Brain pericyte (primary cell): ENCODE results near the gene SECTM1.
"Not testable (repeated sequence)": the region's sequence is repeated elsewhere in the genome, so short reads cannot be mapped to it uniquely, and the experiment has no call there.

Source experiments
- DNase-seq: peaks from one replicate; pipeline ENCODE4 v3.0.0-alpha.2; 2012; ENCODE audit warnings: low read depth, low spot score

The SECTM1 gene

DNA sequence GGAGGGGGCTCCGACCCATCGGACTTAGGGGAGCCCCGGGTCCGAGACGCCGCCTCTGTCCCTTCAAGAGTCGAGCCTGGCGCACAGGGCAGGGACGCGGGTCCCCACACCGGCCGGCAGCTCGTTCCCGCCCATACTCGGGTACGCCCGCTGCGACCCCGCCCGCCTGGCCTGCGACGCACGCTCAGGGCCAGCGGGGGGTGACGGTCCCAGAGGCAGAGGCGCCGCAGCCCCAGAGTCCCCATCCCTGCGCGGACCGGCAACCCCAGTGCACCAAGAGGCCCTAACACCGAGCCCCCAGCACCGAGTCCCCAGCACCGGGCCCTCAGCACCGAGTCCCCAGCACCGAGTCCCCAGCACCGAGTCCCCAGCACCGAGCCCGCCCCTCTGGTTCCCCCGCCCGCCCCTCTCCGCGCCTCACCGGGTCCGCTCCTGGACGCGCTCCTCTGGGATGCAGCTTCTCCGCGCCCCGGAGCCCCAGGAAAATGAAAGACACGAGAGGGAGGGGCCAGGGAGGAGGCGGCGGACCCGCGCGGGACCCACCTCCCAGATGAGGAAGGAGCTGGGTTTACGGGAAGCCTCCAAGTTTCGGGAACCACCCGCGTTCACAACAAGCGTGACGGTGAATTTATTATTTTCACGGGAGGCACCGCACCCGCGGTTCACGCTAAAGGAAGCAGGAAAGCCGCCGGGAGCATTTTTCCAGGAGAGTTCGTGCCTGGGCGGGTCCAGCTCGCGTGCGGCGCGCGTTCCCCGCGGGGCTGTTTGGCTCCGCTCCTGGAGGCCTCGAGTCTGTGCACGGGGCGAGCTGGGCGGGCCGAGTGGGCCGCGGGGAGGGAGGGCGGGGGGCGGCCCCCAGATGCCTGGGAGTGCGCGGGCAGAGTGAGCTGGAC is at the start of gene SECTM1:
Gene SECTM1, minus strand, starts transcription at position 488 of the 893 bp plus-strand sequence. CDS start 6,526 bp downstream, outside the sequence.
- no peak for DNase-seq

DNA sequence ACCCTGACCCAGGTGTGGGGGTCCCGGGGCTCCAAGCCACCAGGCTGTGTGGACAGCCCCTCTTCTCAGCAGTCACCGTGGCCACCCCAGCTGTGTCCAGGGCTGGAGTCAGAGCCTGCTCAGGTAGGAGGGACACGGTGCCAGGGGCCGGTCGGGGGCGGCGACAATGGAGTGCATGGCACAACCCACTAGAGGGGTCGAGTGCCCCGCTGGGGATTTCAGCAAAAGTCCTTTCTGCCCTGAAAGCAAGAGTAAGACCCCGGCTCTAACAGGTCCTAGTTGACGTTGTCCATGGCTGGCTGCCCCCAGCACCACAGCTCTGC is 49.3 kb upstream of the SECTM1 start:
- no peak for DNase-seq

DNA sequence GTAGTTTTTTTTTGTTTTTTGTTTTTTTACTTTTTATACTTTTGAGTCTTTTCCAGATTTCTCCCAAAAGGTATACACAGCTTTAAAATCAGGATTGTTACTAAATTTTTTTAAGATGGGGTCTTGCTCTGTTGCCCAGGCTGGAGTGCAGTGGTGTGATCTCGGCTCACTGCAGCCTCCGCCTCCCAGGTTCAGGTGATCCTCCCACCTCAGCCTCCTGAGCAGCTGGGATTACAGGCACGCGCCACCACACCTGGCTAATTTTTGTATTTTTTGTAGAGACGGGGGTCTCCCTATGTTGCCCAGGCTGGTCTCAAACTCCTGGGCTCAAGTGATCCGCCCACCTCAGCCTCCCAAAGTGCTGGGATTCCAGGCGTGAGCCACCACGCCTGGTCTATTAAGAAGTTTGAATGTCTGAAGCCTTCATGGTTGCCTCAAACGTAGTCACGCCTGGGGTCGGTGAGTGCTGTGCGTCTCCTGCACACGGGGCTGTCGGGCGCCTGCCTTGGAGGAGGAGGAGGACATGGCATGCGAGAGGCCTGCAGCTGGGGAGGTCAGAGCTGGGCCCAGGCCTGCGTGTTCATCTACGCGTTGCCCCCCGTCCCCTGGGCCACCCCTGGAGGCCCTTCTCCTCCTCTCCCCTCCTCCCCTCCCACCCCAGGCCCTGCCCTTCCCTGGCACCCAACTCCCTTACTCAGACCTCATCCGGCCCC is 48.8 kb upstream of the SECTM1 start:
- not testable (repeated sequence) for DNase-seq

DNA sequence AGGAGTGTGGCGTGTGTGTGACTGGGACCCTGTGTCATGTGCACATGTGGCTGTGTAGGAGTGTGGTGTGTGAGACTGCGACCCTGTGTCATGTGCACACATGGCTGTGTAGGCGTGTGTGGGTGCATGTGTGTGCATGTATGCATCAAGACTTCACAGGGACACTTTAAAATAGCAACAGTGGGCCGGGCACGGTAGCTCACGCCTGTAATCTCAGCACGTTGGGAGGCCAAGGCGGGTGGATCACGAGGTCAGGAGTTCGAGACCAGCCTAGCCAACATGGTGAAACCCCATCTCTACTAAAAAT is 48.1 kb upstream of the SECTM1 start:
- not testable (repeated sequence) for DNase-seq

DNA sequence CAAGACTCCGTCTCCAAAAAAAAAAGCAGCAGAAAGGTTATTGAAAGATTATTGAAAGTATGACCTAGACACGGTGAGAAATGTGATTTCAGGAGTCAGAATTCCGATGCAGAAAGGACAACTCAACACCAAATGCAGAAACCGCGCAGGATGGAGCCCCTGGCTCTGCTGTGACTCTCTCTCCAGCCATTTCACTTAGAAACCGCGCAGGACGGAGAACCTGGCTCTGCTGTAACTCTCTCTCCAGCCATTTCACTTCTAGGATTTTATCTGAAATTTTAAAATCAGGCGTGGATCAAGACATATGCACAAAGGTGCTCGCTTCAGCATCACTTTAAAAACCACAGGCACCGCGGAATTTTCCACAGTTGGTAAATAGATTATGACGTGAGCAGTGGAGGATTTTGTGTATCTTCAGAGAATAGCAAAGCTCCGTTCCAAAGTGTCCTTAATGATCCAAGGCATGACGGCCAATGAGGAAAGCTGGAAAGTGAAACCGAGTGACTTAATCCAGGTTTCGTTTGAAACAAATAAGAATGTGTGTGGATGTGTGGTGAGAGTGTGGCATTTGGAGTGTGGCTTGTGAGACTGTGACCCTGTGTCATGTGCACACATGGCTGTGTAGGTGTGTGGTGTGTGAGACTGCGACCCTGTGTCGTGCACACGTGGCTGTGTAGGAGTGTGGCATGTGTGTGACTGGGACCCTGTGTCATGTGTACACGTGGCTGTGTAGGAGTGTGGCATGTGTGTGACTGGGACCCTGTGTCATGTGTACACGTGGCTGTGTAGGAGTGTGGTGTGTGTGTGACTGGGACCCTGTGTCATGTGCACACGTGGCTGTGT is 47.5 kb upstream of the SECTM1 start:
- DNase-seq = no peak

DNA sequence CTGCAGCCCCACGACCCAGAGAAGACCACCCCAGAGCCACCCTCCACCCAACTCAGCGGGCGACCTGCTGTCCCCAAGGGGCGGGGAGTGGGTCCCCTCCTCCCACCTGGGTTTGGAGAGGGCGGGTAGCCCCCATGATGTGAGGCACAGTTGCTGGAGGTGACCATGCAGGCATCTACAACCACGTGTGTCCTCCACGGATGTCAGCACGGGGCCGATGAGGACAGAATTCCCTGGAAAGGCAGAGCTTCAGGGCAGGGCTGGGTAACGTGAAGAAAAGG is 45.1 kb upstream of the SECTM1 start:
- DNase-seq = no peak

DNA sequence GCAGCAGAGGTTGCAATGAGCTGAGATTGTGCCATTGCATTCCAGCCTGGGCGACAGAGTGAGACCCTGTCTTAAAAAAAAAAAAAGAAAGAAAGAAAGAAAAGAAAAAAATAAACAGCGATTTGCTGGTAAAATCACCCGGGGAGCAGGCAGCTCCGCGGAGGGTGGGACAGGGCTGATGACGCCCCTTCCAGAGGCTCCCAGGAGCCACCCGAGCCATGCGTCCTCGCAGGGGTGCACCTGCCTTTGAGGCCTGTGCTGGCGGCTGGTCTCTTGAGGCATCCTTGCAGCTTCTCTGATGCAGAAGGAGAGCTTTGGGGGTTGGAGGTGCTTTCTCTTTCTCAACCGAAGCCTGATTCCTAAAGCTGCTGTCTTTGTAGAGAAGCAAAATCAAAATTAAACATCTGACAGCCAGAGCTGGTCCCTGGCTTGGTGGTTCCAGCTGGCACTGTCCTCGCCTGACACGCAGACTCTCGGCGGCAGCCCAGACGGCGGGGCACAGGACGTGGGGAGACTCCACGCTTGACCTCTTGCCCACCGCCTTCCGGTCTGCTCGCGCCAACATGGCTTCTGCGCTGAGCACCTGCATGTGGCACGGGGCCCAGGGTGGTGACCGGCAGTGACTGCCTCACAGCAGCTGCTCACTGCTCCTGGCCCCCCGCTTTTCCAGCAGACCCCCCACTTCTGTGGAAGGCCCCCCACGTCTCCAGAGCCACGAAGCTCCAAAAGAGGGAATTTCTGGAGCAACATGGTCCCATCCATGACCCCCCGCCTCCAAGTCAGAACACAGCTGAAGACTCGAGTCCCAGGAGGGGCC is 44.6 kb upstream of the SECTM1 start:
- no peak for DNase-seq

DNA sequence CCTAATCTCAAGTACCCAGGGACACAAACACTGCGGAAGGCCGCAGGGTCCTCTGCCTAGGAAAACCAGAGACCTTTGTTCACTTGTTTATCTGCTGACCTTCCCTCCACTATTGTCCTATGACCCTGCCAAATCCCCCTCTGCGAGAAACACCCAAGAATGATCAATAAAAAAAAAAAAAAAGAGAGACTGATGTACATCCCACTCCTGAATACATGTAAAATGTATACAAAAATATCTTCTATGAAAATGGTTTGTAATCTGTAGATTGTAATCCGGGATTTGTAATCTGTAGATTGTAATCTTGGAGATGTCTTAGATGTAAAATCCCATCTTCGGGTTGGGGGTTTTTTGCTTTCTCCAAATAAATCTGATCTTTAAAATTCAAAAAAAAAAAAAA is 43.7 kb upstream of the SECTM1 start:
- DNase-seq = not testable (repeated sequence)

DNA sequence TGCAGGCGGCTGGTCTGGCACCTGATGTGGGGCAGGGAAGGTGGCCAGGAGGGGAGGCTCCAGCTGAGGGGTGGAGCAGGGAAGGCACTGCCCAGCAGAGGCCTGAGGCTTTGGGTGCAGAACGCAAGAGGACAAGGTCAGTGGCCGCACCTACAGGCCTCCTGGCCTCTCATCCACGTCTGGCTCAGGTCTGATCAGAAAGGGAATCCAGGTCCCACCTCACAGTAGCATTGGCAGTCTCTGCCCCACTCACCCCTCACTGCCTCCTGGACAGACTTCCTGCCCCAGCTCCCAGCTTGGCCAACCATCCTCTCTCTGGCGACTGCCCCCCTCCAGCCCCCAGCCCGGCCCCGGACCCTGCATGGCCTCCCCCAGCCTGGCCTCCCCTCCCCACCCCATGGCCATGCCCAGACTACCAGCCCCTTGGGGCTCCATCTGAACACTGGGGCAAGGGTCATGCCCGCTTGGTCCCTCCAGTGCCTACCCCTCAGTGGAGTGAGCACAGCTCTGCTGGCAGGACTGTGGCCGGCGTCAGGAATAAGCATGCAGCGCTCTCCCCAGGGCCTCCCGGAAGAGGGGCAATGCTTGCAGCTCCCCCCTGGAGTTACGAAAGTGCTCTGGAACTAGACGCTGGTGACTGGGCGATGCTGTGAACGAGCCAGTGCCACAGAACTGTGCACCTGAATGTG is 42.6 kb upstream of the SECTM1 start:
- DNase-seq = no peak

DNA sequence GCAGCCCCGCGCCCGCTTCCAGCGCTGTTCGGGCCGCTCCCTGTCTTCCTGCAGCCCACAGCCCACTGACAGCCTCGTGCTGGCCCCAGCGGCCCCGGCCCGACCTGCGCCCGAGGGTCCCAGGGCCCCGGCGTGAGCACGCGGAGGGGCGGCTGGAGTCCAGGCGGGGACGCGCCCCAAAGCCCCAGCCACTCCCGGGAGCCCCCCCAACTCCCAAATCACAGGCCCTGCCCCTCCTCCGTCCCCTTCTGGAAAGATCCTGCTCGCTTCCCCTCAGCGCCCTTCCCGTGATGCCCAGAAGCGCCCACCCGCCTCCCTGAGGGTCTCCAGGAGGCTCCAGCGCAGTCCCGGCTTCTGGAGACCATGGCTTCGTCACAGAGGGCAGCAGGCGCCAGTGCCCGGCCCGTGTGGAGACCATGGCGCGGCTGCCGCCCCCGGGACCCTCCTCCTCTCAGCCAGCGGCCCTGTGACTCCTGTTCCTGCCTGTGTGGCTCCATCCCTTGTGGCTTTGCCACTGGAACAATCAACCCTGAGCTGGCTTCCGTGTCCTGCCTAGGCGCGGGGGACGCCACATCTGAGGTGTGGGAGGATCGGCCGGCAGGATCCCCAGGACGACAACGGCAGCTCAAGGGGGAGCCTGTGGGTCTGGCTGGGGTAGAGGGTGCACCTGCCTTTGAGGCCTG is 41.9 kb upstream of the SECTM1 start:
- no peak for DNase-seq

DNA sequence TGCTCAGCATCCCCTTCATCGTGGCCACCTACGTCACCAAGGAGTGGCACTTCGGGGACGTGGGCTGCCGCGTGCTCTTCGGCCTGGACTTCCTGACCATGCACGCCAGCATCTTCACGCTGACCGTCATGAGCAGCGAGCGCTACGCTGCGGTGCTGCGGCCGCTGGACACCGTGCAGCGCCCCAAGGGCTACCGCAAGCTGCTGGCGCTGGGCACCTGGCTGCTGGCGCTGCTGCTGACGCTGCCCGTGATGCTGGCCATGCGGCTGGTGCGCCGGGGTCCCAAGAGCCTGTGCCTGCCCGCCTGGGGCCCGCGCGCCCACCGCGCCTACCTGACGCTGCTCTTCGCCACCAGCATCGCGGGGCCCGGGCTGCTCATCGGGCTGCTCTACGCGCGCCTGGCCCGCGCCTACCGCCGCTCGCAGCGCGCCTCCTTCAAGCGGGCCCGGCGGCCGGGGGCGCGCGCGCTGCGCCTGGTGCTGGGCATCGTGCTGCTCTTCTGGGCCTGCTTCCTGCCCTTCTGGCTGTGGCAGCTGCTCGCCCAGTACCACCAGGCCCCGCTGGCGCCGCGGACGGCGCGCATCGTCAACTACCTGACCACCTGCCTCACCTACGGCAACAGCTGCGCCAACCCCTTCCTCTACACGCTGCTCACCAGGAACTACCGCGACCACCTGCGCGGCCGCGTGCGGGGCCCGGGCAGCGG is 41.2 kb upstream of the SECTM1 start:
- no peak for DNase-seq

DNA sequence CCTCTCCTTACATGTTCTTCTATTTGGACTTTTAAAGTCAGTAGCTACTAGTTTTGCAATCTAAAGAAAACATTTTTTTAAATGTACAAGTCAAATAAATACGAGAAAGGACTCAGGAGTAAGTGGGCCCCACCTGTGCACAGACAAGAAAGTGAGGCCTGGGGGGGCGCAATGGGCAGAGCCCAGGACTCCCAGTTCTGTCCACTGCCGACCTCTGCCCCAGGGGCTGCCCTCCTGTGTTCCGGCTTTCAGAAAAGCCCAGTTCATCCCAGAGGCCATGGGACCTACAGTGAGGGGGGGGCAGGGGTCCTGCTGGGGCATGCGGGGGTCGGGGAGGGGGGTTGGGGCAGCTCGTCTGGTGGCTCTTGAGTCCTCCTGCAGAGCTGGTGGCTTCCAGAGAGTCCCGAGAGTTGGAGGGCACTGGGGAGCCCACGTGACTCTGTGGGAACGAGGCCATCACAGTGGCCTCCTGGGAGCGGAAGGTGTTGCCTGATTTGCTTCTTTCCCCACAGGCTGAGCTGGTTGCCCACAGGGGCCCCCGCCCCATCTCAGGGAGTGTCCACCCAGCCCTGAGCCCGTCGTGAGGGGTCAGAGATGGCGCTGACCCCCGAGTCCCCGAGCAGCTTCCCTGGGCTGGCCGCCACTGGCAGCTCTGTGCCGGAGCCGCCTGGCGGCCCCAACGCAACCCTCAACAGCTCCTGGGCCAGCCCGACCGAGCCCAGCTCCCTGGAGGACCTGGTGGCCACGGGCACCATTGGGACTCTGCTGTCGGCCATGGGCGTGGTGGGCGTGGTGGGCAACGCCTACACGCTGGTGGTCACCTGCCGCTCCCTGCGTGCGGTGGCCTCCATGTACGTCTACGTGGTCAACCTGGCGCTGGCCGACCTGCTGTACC is 40.4 kb upstream of the SECTM1 start:
- no peak for DNase-seq

DNA sequence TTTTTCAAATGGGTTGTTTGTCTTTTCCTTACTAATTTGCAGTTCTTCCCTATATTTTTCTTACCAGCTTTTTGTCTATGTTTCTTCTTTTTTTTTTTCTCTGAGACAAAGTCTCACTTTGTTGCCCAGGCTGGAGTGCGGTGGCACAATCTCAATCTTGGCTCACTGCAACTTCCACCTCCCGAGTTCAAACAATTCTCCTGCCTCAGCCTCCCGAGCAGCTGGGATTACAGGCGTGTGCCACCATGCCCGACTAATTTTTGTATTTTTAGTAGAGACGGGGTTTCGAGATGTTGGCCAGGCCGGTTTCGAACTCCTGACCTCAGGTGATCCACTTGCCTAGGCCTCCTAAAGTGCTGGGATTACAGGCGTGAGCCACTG is 39.5 kb upstream of the SECTM1 start:
- not testable (repeated sequence) for DNase-seq

DNA sequence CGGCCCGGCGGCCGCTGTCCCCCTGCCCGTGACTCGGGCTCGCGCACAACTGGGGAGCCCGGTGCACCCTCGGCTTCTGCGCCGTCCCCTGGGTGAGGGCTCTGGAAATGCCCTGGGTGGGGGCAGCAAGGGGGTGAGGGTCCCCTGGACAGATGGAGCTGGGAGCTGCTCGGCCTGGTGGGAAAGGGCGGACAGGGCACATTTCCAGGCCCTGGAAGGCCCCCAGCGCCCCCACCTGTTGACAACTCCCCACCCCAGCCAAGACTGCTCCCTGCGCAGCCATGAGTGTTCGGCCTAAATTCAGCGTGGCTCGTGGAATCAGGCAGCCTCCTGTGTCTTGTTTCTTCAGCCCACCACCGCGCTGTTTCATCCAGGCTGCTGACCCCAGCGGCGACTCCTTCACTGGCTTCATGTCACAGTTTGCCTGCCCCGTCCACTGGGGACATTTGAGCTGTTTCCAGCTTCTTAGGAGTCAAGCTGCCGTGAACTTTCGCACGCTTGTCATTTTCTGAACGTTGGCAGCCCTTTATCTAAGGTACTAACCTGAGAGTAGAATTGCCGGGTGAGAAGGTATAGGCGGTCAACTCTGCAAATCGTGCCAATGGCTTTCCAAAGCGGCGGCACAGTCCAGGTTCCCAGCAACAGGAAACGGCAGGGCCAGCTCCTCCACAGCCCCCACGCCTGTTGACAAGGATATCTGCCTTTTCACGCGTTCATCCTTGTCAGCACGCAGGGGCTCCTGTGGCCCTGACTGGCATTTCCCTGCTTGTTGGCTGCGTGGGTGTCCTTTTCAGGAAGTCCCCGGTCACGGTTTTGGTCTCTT is 38.9 kb upstream of the SECTM1 start:
- DNase-seq = no peak

DNA sequence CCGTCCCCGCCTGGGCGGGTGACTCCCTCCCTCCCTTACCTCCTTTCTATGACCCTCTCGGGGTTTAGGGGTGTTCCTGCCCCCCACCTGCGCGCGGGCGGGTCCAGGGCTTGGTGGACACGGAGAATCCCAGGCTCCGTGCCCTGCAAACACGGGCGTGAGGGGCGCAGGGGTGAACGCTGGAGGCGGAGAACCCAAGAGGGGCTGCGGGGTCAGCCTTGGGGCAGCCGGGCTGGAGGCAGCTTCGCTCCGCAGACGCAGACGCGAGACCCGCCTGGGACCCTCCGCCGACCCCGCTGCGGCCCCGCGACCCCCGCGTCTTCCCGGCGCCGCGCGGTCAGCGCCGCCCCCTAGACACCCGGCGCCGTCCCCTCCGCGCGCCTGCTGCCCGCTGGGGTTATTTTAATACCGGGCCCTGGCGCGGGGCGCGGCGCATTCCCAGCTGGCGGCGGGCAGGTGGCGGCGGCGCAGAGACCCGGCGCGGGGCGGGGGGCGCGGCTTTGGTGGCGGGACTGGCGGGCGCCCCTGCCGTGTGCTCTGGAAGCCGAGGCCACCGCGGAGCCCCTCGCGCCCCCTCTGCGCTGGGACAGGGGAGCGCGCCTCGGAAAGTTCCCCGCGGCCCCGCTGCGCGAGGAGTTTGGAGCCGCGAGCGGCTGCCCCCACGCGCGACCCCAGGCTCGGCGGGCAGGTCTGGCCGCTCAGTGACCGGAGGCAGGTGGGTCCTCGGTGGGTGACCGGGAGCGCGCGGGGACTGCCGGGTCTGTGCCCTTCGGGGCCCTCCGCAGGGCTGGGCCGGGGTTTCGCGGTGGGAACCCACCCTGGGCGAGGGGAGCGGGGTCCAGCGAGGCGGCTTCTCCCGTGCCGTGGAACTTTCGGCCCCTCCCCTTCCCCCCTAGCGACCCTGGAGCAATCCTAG is 38.0 kb upstream of the SECTM1 start, which contains the start of gene UTS2R:
Gene UTS2R, plus strand, starts transcription at position 433 of the 916 bp plus-strand sequence. CDS start 2,560 bp downstream, outside the sequence.
- DNase-seq = no peak

DNA sequence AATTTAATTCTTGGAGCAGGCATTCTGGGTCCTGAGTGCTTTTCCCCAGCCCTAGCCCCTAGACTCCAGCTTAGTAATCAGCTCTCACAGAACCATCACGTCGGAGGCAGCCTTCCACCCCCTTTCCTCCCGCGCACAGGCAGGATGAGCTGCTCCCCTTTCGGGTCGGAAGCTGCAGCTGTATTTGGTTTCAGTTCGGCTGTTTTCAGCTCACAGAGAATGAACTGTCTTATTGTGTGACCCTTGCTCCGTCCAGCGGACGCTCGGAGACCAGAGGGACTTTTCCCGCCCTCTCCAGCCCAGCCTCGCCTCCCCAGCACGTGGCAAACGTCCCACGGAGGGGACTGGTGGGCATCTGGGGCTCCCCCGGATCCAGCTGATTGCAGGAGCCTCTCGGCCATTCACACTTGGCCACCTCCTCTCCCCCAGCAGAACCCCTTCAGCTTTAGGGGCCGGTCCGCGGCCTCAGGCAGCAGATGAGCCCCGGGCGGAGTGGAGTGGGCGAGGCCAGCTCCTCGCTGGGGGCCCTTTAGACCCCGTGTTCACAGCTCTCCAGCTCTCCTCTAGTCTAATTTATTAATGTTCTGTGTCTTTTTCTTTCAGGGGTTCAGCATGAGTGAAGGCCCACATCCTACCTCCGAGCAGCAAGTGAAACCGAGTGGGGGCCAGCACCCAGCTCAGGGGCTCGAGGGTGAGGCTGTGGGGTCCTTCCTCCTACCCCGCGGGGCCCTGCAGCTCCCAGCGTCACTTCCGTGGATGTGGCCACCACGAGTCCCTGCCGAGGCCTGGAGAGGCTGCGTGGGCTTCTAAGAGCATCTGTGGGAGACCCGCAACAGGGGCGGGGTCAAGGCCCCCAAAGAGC is 37.1 kb upstream of the SECTM1 start:
- DNase-seq = no peak
